Activated CD8-positive, alpha-beta T cell treated with anti-CD3 and anti-CD28 coated beads, Interleukin-2, amount 10 ng/mL, durations not matched to agents 7 days and 5 days (primary cell): ENCODE data around the gene REELD1. TPM values are rescaled to one million over a fixed set of nuclear protein-coding genes. Genes with fewer than 3 reads are reported as not detected.
A peak's percentile ranks its signal among the peaks of the same experiment; 100 is the strongest.

ENCODE experiments used
- ATAC-seq: fragments of 150-1000 bp; cut with Tn5 transposase; one replicate; pipeline ENCODE4 v1.10.0; 2021; ENCODE audit warnings: moderate library complexity
- CTCF ChIA-PET: fragments of 350-600 bp; sonication (Branson Sonifier 250); formaldehyde crosslinking; loops from one replicate; lab custom pipeline; 2021; ENCODE audit warnings: antibody characterized with exemption; lab: Charles Lee
- POLR2A ChIA-PET: fragments of 350-600 bp; sonication (Branson Sonifier 250); formaldehyde crosslinking; loops from one replicate; lab custom pipeline; 2021; ENCODE audit warnings: antibody characterized with exemption; lab: Charles Lee
- DNase-seq: peaks from one replicate; pipeline ENCODE4 v3.0.0-alpha.2; 2020
- H3K27ac Mint-ChIP-seq: one replicate; pipeline ENCODE4 v1.8.0; 2021; ENCODE audit warnings: mild to moderate bottlenecking, mixed read lengths
- H3K27me3 Mint-ChIP-seq: one replicate; pipeline ENCODE4 v1.8.0; 2021; ENCODE audit warnings: low read depth, mixed read lengths
- H3K36me3 Mint-ChIP-seq: one replicate; pipeline ENCODE4 v1.8.0; 2021; ENCODE audit warnings: low read depth, mixed read lengths
- H3K4me1 Mint-ChIP-seq: one replicate; pipeline ENCODE4 v1.8.0; 2021; ENCODE audit warnings: low read depth, mixed read lengths
- H3K4me3 Mint-ChIP-seq: one replicate; pipeline ENCODE4 v1.8.0; 2021; ENCODE audit warnings: mild to moderate bottlenecking, mixed read lengths
- H3K9me3 Mint-ChIP-seq: one replicate; pipeline ENCODE4 v1.8.0; 2022; ENCODE audit warnings: mixed read lengths; ENCODE audit not compliant: insufficient read depth
- total RNA-seq, 2 experiments: library from RNA; stranded (reverse); gene quantifications; one replicate each; pipeline ENCODE4 v1.2.3, GENCODE V29; 2021

Gene REELD1
- total RNA-seq, 2 experiments from 2014 or later: not detected

DNA sequence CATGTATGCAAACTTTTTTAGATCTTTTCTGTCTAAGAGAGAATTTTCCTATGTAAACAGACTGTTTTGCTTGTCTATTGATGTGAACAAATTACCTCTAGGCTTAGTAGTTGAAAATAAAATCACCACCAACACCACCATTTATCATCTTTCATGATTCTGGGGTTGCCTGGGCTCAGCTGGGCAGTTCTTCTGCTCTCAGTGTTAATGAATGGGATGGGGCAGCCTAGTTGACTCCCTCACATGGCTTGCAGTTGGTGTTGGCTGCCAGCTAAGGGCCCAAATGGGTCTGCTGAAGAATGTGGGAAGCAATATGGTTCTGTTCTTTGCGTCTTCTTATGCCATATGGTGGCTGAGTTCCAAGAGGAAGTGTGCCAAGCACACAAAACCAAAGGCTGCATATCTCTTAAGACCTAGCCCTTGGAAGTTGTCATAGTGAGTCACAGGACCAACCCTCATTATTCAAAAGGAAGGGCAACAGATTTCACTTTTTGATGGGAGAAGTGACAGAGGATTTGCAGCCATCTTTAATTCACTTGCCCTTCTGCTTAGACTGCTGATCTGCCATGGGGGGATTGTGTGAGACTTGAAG lies 17.9 kb downstream of the REELD1 start:
- DNase-seq (no peak), ATAC-seq (no peak)
- Mint-ChIP-seq H3K27ac (no peak overlapping the region), H3K4me3 (no peak overlapping the region), H3K27me3 (peaks cover 1% of the 10 kb centered on the region), H3K4me1 (no peaks in the 10 kb centered on the region), H3K36me3 (no peaks in the 10 kb centered on the region), H3K9me3 (no peaks in the 10 kb centered on the region)
- ChIA-PET CTCF (no interaction called here), POLR2A (no interaction called here)

GRCh38 chr4:146235654-146236177 lies 21.4 kb downstream of the REELD1 start:
- Mint-ChIP-seq H3K9me3 (no peaks in the 10 kb centered on the region), H3K27me3 (peaks cover 1% of the 10 kb centered on the region), H3K27ac (no peak overlapping the region), H3K36me3 (no peaks in the 10 kb centered on the region), H3K4me1 (no peaks in the 10 kb centered on the region), H3K4me3 (no peak overlapping the region)
- no peak for ATAC-seq
- ChIA-PET CTCF (interaction anchor here (1.4 kb wide), 1 partner anchor 861 kb away, joined by 3 read pairs; no protein-coding TSS in a partner anchor), POLR2A (no interaction called here)
- no peak for DNase-seq

GRCh38 chr4:146236216-146236615 lies 21.9 kb downstream of the REELD1 start:
- Mint-ChIP-seq H3K4me1 (no peaks in the 10 kb centered on the region), H3K4me3 (no peak overlapping the region), H3K27me3 (peaks cover 1% of the 10 kb centered on the region), H3K9me3 (no peaks in the 10 kb centered on the region), H3K27ac (no peak overlapping the region), H3K36me3 (no peaks in the 10 kb centered on the region)
- ChIA-PET CTCF (no interaction called here), POLR2A (no interaction called here)
- no peak for DNase-seq
- ATAC-seq: no peak

DNA sequence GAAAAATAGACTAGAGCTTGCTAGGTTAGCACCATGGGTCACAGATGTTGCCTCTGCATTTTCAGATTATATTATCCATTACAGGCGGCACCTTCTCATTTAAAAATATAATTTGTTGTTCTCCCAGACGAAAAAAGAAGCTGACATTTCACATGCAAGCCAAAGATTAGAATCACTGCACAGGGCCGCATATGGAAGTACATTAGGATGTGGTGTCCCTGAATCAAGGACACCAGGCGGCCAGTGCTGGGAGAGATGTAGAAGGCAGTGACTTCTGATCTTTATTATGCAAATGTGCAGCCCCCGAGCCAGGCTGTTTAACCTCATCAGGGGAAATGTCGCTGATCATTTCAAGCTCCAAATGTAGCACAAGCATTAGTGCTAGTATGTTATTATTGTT lies 22.8 kb downstream of the REELD1 start:
- Mint-ChIP-seq H3K4me1 (peaks cover 2% of the 10 kb centered on the region), H3K27ac (no peak overlapping the region), H3K27me3 (peaks cover 1% of the 10 kb centered on the region), H3K36me3 (no peaks in the 10 kb centered on the region), H3K4me3 (no peak overlapping the region), H3K9me3 (no peaks in the 10 kb centered on the region)
- DNase-seq: no peak
- no peak for ATAC-seq
- ChIA-PET POLR2A (no interaction called here), CTCF (no interaction called here)

GRCh38 chr4:146238107-146238506 lies 23.8 kb downstream of the REELD1 start:
- no peaks in the 10 kb centered on the region for H3K36me3 Mint-ChIP-seq
- DNase-seq (no peak), ATAC-seq (no peak)
- ChIA-PET CTCF (no interaction called here), POLR2A (no interaction called here)
- no peaks in the 10 kb centered on the region for H3K9me3 Mint-ChIP-seq
- peaks cover 5% of the 10 kb centered on the region for H3K4me1 Mint-ChIP-seq
- no peak overlapping the region for H3K27ac Mint-ChIP-seq
- H3K4me3 Mint-ChIP-seq: no peak overlapping the region
- H3K27me3 Mint-ChIP-seq: peaks cover 1% of the 10 kb centered on the region

- Mint-ChIP-seq H3K27me3 (no peaks in the 10 kb centered on the region), H3K9me3 (no peaks in the 10 kb centered on the region), H3K4me1 (peaks cover 7% of the 10 kb centered on the region), H3K27ac (no peak overlapping the region), H3K4me3 (peak overlapping the region; percentile 44), H3K36me3 (no peaks in the 10 kb centered on the region)
- CTCF ChIA-PET: interaction anchor here (1.1 to 1.6 kb wide), 3 partner anchors 17 to 854 kb away, joined by 3 to 5 read pairs (median 3); no protein-coding TSS in a partner anchor
- ATAC-seq (peak; percentile 71), DNase-seq (peak; percentile 55)
- POLR2A ChIA-PET: no interaction called here
Observed at GRCh38 chr4:146243141-146243882, 29.0 kb downstream of the REELD1 start.

DNA sequence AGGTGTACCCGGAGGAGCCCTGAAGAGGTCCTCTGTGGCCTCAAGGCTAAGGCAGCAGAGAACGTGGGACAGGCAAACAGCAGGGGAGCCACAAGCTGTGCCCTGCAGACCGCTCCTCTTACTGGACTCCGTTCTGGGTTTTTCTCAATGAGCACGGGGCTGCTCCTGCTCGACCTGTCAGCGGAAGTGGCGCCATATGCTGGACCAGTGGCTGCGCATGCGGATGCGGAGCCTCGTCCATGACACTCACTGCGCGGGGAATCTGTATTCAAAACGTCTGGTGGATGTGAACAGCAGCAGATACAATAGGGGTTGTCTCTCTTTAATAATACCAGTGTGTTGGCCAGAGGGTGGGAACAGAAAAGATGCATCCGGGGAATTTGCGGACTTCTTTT lies 29.5 kb downstream of the REELD1 start:
- no peaks in the 10 kb centered on the region for H3K27me3 Mint-ChIP-seq
- POLR2A ChIA-PET: no interaction called here
- no peak overlapping the region for H3K27ac Mint-ChIP-seq
- no peaks in the 10 kb centered on the region for H3K9me3 Mint-ChIP-seq
- DNase-seq (no peak), ATAC-seq (no peak)
- no peak overlapping the region for H3K4me3 Mint-ChIP-seq
- no peaks in the 10 kb centered on the region for H3K36me3 Mint-ChIP-seq
- CTCF ChIA-PET: interaction anchor here (0.6 to 1.6 kb wide), 4 partner anchors 9 to 853 kb away, joined by 3 to 5 read pairs (median 3); no protein-coding TSS in a partner anchor
- H3K4me1 Mint-ChIP-seq: peaks cover 7% of the 10 kb centered on the region

GRCh38 chr4:146244496-146244895 lies 30.2 kb downstream of the REELD1 start:
- Mint-ChIP-seq H3K9me3 (no peaks in the 10 kb centered on the region), H3K27me3 (no peaks in the 10 kb centered on the region), H3K27ac (no peak overlapping the region), H3K36me3 (no peaks in the 10 kb centered on the region), H3K4me1 (peaks cover 7% of the 10 kb centered on the region), H3K4me3 (no peak overlapping the region)
- no peak for DNase-seq
- CTCF ChIA-PET: interaction anchor here (1.6 kb wide), 1 partner anchor 131 kb away, joined by 3 read pairs; no protein-coding TSS in a partner anchor
- no peak for ATAC-seq
- POLR2A ChIA-PET: no interaction called here

DNA sequence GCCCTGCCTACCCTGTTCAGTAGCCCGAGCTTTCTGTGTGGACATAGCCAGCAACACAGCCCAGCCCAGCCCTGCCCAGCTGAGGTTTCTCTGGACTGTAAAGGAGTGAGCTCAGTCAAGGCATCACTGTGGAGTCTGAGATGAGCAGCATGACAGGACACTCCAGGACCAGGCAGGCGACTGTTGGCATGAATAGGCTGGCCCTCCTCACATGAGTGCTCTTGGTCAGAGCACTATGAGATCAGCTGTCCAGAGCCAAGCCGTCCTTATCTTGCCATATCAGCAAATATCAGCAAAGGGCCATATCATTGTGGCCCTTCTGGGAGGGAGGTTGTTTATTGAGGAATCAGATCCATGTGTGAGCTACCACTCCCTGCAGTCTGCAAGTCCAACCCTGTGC lies 30.9 kb downstream of the REELD1 start:
- H3K36me3 Mint-ChIP-seq: no peaks in the 10 kb centered on the region
- CTCF ChIA-PET: interaction anchor here (1.6 kb wide), 1 partner anchor 130 kb away, joined by 3 read pairs; no protein-coding TSS in a partner anchor

DNA sequence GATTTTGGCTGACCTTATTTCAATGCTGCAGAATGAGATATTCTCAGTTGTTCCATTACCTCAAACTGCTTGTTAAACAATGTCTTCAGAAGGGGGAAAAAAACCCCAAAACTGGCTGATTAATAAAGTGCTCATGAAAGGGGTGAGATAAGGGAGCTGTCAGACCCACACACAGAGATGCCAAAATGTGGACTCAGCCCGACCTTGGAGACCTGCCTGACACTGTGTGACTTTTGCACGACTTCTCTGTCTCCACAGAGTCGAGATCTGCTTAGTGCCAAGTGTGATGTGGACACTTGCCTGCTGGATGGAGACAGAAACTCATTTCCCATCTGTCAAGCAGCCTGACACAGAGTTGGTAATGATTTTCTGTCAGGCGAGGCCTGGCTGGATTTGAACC lies 31.5 kb downstream of the REELD1 start:
- Mint-ChIP-seq H3K4me3 (no peak overlapping the region), H3K27ac (no peak overlapping the region), H3K27me3 (no peaks in the 10 kb centered on the region), H3K4me1 (peaks cover 7% of the 10 kb centered on the region), H3K36me3 (no peaks in the 10 kb centered on the region), H3K9me3 (no peaks in the 10 kb centered on the region)
- ATAC-seq: no peak
- POLR2A ChIA-PET: no interaction called here
- DNase-seq: no peak
- CTCF ChIA-PET: no interaction called here

More for the DNA sequence above, 30.9 kb downstream of the REELD1 start:
- POLR2A ChIA-PET: no interaction called here
- Mint-ChIP-seq H3K27me3 (no peaks in the 10 kb centered on the region), H3K4me1 (peaks cover 7% of the 10 kb centered on the region), H3K4me3 (no peak overlapping the region), H3K9me3 (no peaks in the 10 kb centered on the region), H3K27ac (no peak overlapping the region)
- no peak for ATAC-seq
- no peak for DNase-seq

DNA sequence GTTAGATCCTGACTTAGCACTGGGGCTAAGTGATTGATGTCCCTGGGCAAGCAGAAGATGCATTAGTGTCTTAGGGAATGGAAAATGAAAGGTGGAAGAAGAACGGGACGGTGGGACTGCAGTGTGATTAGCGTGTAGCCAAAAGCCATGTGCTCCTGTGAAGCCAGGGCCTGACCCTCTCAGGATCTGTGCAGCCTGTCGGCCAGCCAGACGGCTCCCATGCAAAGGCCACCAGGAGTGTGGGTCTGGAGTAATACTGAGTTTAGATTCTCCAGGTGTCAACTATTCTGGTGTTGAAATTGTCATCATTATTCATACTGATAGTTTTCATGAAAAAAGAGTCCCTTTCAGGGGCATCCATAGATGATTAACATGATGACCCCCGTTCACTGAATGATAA lies 32.0 kb downstream of the REELD1 start:
- Mint-ChIP-seq H3K27ac (no peak overlapping the region), H3K9me3 (no peaks in the 10 kb centered on the region), H3K36me3 (no peaks in the 10 kb centered on the region), H3K27me3 (no peaks in the 10 kb centered on the region), H3K4me3 (no peak overlapping the region), H3K4me1 (peaks cover 7% of the 10 kb centered on the region)
- ChIA-PET CTCF (no interaction called here), POLR2A (no interaction called here)
- DNase-seq (no peak), ATAC-seq (no peak)

- Mint-ChIP-seq H3K9me3 (no peaks in the 10 kb centered on the region), H3K27me3 (no peaks in the 10 kb centered on the region), H3K4me1 (peaks cover 5% of the 10 kb centered on the region), H3K36me3 (no peaks in the 10 kb centered on the region), H3K4me3 (no peak overlapping the region), H3K27ac (no peak overlapping the region)
- ChIA-PET CTCF (no interaction called here), POLR2A (no interaction called here)
- no peak for ATAC-seq
- DNase-seq: no peak
Observed at GRCh38 chr4:146247356-146247755, 33.0 kb downstream of the REELD1 start.
